HFF-Myc (cell line): ENCODE results near the gene PARD6G.
"Not testable (repeated sequence)": the region's sequence is repeated elsewhere in the genome, so short reads cannot be mapped to it uniquely, and the experiment has no call there.

Experiments
- DNase-seq: peaks from one replicate; pipeline ENCODE4 v3.0.0-alpha.2; 2011; ENCODE audit warnings: low read depth; ENCODE audit errors: extremely low read depth
- H3K4me3 ChIP-seq: replicated peaks from 2 replicates; pipeline ENCODE4 v1.5.1; 2011; ENCODE audit warnings: low read depth, mild to moderate bottlenecking, control low read depth, low read length
- TF ChIP-seq, protein P1 (sequence below): IDR thresholded peaks from 2 replicates; pipeline ENCODE4 v1.5.1; 2012; ENCODE audit warnings: mild to moderate bottlenecking, low read depth, low read length, control low read depth; ENCODE audit errors: missing control alignments

Gene PARD6G

DNA sequence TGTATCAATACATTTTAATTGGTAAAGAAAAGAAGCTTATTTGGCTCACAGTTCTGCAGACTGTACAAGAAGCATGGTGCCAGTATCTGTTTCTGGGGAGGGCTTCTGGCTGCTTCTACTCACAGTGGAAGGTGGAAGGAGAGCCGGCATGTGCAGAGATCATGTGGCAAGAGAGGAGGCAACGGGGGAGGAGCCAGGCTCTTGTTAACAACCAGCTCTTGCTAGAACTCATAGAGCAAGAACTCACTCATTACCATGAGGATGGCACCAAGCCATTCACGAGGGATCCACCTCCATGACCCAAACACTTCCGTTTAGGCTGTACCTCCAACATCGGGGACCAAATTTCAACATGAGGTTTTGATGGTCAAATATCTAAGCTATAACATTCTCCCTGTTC lies 7.5 kb downstream of the PARD6G start:
- no peak overlapping the region for H3K4me3 ChIP-seq
- no peak for DNase-seq
- TF ChIP-seq, protein P1, sequence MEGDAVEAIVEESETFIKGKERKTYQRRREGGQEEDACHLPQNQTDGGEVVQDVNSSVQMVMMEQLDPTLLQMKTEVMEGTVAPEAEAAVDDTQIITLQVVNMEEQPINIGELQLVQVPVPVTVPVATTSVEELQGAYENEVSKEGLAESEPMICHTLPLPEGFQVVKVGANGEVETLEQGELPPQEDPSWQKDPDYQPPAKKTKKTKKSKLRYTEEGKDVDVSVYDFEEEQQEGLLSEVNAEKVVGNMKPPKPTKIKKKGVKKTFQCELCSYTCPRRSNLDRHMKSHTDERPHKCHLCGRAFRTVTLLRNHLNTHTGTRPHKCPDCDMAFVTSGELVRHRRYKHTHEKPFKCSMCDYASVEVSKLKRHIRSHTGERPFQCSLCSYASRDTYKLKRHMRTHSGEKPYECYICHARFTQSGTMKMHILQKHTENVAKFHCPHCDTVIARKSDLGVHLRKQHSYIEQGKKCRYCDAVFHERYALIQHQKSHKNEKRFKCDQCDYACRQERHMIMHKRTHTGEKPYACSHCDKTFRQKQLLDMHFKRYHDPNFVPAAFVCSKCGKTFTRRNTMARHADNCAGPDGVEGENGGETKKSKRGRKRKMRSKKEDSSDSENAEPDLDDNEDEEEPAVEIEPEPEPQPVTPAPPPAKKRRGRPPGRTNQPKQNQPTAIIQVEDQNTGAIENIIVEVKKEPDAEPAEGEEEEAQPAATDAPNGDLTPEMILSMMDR = no peak

DNA sequence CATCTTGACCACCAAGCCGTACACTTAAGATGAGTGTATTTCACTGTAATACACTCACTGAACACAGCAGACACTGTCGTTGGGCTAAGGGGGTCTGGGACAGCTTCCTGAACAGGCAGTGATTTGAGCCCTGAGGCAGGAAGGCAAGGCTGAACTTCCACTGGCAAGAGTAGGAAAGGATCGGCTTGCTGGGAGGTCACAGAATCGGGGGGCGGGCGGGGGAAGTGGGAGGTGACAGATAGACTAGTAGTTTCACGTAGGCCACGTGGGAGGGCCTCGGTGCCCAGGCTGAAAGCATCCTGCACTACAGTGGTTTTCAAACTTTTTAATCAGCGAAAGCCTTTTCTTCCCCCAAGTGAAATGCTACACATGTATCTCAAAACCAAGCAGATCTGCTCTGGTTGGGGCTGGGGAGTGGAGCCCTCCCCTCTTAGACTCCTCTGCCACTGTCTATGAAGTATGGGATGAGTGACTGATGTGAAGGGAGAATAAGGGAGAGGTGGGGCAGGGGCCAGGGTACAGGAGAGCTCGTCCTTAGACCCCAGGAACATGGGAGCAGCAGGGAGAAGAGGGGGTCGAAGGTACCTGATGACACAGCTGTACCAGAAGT lies 8.6 kb downstream of the PARD6G start:
- DNase-seq = no peak
- TF ChIP-seq, protein P1 = no peak
- H3K4me3 ChIP-seq = no peak overlapping the region

DNA sequence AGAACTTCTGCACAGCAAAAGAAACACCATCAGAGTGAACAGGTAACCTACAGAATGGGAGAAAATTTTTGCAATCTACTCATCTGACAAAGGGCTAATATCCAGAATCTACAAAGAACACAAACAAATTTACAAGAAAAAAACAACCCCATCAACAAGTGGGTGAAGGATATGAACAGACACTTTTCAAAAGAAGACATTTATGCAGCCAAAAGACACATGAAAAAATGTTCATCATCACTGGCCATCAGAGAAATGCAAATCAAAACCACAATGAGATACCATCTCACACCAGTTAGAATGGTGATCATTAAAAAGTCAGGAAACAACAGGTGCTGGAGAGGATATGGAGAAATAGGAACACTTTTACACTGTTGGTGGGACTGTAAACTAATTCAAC lies 9.8 kb downstream of the PARD6G start:
- not testable (repeated sequence) for DNase-seq, H3K4me3 ChIP-seq

DNA sequence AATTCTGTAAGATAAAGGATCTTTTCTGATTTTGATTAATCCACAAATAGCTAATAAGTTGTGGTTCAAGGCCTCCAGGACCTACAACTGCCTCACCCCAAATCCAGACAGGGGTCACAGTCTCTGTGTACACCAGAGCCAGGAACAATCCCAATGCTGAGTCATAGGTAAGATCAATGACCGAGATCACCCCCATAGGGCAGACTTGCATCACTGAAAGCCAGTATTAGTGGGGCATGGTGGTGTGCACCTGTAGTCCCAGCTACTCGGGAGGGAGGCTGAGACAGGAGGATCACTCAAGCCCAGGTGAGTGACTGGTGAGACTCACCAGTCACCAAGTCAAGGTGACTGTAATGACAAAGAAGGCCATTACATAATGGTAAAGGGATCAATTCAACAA lies 12.9 kb downstream of the PARD6G start:
- no peak for DNase-seq
- H3K4me3 ChIP-seq = no peak overlapping the region
- TF ChIP-seq, protein P1 = no peak

- no peak for DNase-seq
- TF ChIP-seq, protein P1 = no peak
- H3K4me3 ChIP-seq = no peak overlapping the region
These were observed 13.4 kb downstream of the PARD6G start for GRCh38 chr18:80233899-80234298.

DNA sequence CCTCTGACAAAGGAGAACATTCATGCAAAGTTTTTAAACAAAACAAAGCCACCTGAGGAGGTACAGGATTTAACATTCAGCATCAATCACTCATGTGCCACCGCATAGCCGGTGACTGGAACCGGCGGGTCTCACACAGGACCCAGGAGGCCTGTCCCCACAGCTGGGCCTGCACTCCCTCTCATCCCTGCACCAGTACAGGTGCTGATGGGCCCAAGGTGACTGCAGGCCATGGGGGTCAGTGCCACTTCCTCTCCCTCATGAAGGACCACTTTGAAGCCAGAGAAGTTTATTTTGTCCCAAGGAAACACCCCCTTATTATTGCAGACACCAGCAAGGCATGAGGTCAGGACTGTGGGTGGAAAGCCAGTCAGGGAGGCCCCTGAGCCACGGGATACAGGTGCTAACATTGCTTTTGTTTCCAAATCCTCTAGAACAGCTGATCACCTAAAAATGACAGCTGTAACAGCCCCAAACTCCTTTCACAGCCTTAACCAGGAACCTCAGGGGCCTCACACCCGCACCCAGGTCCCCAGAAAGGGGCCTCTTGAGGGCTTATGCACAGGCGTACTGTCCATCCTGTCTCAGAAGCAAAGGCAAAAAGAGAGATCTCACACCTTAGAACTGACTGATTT lies 14.0 kb downstream of the PARD6G start:
- DNase-seq = no peak
- TF ChIP-seq, protein P1 = no peak
- no peak overlapping the region for H3K4me3 ChIP-seq

DNA sequence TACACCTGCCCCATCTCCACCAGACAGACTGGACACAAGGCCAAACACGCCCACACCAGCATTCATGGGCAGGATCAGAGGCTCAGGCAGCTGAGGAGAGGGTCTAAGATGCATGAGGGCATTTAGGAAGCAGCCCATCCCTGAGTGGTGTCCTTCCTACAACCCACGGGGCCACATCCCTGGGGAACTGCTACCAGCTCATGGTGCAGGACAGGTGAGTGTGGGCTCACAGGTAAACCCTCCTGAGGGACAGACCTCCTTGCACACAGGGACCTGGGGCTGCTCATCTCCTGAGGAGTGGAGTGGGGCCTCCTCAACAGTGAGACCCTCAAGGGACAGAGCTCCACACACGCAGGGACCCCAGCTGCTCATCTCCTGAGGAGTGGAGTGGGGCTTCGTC lies 14.6 kb downstream of the PARD6G start:
- TF ChIP-seq, protein P1 = no peak
- DNase-seq = no peak
- no peak overlapping the region for H3K4me3 ChIP-seq
